HG02610 (cell line): ENCODE data around the gene HCN3.

Experiments
- ATAC-seq: cut with Tn5 transposase; IDR thresholded peaks from one replicate; pipeline ENCODE4 v1.9.1; 2021; ENCODE audit warnings: mild to moderate bottlenecking, moderate library complexity; ENCODE audit not compliant: unreplicated experiment

The HCN3 gene

GRCh38 chr1:155308493-155309422 lies 31.5 kb downstream of the HCN3 start, which contains the start of gene FDPS:
Gene FDPS (plus strand): TSS chr1:155308866. CDS start chr1:155309790, 924 bp downstream.
- ATAC-seq, result peak; percentile 94

- no peak for ATAC-seq
Measured at GRCh38 chr1:155309423-155310021, 32.3 kb downstream of the HCN3 start.

- no peak for ATAC-seq
Measured at GRCh38 chr1:155313261-155313660, 36.0 kb downstream of the HCN3 start.

- ATAC-seq, result no peak
Measured at GRCh38 chr1:155316922-155317321, 39.7 kb downstream of the HCN3 start.

GRCh38 chr1:155318082-155318481 lies 40.8 kb downstream of the HCN3 start:
- no peak for ATAC-seq

GRCh38 chr1:155319536-155319935 lies 42.3 kb downstream of the HCN3 start:
- ATAC-seq, result no peak

- no peak for ATAC-seq
Measured at GRCh38 chr1:155320252-155320651, 43.0 kb downstream of the HCN3 start.

- ATAC-seq, result peak; percentile 29
Measured at GRCh38 chr1:155320661-155321617, 43.7 kb downstream of the HCN3 start, which contains the start of gene RUSC1. Gene RUSC1 (plus strand): TSS chr1:155320894. CDS start chr1:155321774, 880 bp downstream.

GRCh38 chr1:155321639-155322503 lies 44.6 kb downstream of the HCN3 start:
- ATAC-seq, result no peak

- no peak for ATAC-seq
Measured at GRCh38 chr1:155322571-155322952, 45.3 kb downstream of the HCN3 start.

GRCh38 chr1:155322953-155323728 lies 45.9 kb downstream of the HCN3 start:
- peak; percentile 48 for ATAC-seq

- peak; percentile 28 for ATAC-seq
Measured at GRCh38 chr1:155323729-155324036, 46.4 kb downstream of the HCN3 start.

- ATAC-seq, result peak; percentile 63
Measured at GRCh38 chr1:155324037-155324716, 46.9 kb downstream of the HCN3 start.

- no peak for ATAC-seq
Measured at GRCh38 chr1:155324717-155325602, 47.7 kb downstream of the HCN3 start.

GRCh38 chr1:155325603-155325893 lies 48.3 kb downstream of the HCN3 start:
- ATAC-seq, result no peak

- no peak for ATAC-seq
Measured at GRCh38 chr1:155326020-155326526, 48.8 kb downstream of the HCN3 start.

GRCh38 chr1:155326631-155327037 lies 49.4 kb downstream of the HCN3 start:
- no peak for ATAC-seq

GRCh38 chr1:155327981-155328380 lies 50.7 kb downstream of the HCN3 start:
- ATAC-seq, result no peak
